Placental pericyte (primary cell): Measurements from ENCODE around the gene ZNF594. TPM values are rescaled to one million over a fixed set of nuclear protein-coding genes. Genes with fewer than 3 reads are reported as not detected.

Source experiments
- total RNA-seq: library from RNA; depleted of rRNA; stranded (reverse); fragments of >200 nt; gene quantifications from 2 replicates; pipeline ENCODE4 v1.2.3, GENCODE V29; 2012

ZNF594 gene
- total RNA-seq = 9.6 and 12.3 TPM in 2 replicates

DNA sequence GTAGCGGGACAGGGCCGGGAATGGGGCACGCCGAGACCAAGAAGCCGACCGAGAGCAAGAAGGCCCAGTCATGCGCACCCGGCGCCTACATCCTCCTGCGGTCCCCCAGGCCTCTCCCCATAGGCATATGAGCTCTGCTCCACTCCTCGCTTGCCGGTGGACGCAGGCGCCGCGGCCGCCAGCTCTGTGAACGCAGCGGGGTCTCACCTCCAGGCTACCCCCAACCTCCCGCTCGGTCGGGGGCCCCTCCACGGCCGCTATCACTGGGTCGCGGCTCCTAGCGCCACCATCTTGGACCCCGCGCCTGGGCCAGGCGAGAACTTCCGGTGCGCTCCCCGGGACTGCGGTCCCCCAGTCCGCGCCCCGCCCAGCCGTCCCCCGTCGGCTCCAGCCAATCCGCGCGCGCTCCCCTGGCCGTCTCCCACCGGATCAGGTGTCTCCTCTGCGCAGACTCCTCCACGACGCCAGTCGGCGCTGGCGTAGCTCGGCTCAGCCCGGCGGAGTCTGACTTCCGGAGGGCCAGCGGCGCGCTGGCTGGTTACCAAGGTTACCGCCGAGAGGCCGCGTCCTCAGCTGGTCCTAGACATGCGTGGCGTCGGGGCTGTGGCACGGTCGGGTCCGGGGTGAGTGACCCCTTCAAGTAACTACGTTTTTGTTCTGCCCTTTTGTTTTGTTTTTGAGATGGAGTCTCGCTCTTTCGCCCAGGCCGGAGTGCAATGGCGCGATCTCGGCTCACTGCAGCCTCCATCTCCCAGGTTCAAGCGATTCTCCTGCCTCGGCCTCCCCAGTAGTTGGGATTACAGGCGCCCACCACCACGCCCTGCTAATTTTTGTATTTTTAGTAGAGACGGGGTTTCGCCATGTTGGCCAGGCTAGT lies at the start of gene ZNF594:
Gene ZNF594, minus strand, starts transcription at position 328 of the 877 bp plus-strand sequence. CDS start 7,612 bp downstream, outside the sequence.

DNA sequence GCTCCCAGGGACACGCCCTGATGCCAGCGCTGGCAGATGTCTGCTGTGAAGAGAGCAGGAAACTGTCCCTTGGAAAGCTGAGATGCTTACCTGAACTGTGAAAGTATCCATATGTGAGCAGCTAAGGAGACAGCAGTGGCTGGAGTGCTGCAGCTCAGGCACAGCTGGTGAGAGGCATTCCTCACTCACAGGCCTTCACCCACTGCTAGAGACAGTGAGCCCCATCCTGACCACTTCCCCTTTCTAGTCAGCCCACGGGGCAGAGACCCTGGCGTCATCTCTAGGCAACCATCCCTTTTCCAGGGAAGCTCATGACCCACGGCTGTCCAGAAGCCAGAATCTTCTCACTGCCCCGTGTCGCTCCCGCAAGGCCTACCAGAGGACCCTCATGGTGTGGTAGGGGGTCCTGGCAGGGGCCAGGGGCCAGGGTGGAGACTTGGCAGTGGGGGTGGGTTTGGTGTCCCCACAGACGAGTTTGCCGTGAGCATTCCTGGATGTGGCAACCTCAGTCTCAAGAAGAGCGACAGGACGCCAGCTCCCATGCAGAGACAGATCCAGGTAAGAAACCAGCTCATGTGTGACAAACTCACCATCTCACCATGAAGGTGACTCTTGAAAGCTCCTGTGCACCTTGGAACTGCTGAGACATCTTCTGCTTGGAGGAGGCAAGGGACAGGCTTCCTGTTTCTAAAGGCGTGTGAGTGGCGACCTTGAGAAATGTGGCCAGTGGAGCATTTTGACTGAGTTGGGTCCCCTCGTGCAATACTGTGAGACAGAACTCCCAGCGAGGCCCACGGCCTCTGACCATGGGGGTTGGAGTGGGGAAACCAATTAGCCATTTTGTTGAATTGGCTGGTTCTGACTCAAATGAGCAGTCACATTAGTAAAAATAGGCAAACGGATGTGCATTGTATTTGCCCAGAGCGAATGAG lies 43.2 kb upstream of the ZNF594 start, which contains the start of gene SCIMP:
Gene SCIMP, minus strand, starts transcription at position 216 of the 932 bp plus-strand sequence. Its CDS starts 105 bp downstream, at position 111.

Other genes starting within 250 kb of the ZNF594 start
- 759 and 850 TPM in 2 replicates for gene PFN1, start 243.3 kb downstream of the ZNF594 start, total RNA-seq
- gene ENO3, start 240.7 kb downstream of the ZNF594 start, total RNA-seq = 2.4 and 5.3 TPM in 2 replicates
- 28.9 and 66.1 TPM in 2 replicates for gene SPAG7, start 224.1 kb downstream of the ZNF594 start, total RNA-seq
- 15.3 and 19.3 TPM in 2 replicates for gene CAMTA2, start 204.2 kb downstream of the ZNF594 start, total RNA-seq
- gene INCA1, start 194.3 kb downstream of the ZNF594 start, total RNA-seq = 0.22 and 0.43 TPM in 2 replicates
- gene KIF1C, start 193.9 kb downstream of the ZNF594 start, total RNA-seq = 65.3 and 75.5 TPM in 2 replicates
- gene SLC52A1, start 156.4 kb downstream of the ZNF594 start, total RNA-seq = 0.14 TPM in 1 of 2 replicates, not detected in the other
- gene ZFP3, start 113.4 kb downstream of the ZNF594 start, total RNA-seq = 1.1 and 1.8 TPM in 2 replicates
- gene ZNF232, start 80.0 kb downstream of the ZNF594 start, total RNA-seq = 5.5 and 5.6 TPM in 2 replicates
- under 0.01 TPM in 2 replicates for gene USP6, start 75.8 kb downstream of the ZNF594 start, total RNA-seq
- gene SCIMP, start 43.0 kb upstream of the ZNF594 start, total RNA-seq = not detected in 2 replicates
- gene RABEP1, start 90.4 kb upstream of the ZNF594 start, total RNA-seq = 42.1 and 46.8 TPM in 2 replicates
- gene NUP88, start 227.8 kb upstream of the ZNF594 start, total RNA-seq = 100 and 104 TPM in 2 replicates
- 25.8 and 46.6 TPM in 2 replicates for gene RPAIN, start 228.3 kb upstream of the ZNF594 start, total RNA-seq
- 171 and 204 TPM in 2 replicates for gene C1QBP, start 247.3 kb upstream of the ZNF594 start, total RNA-seq